Mesenchymal stem cell (in vitro differentiated cells and primary cell): Measurements from ENCODE around the gene SRGAP1.
A peak's percentile ranks its signal among the peaks of the same experiment; 100 is the strongest.

ENCODE experiments used
- DNase-seq: peaks from one replicate; pipeline ENCODE4 v3.0.0-alpha.2; 2013
- H2AFZ ChIP-seq: one replicate; pipeline ENCODE4 v1.6.1; 2013; ENCODE audit warnings: low read depth, mild to moderate bottlenecking, control low read depth, inconsistent platforms, low read length, moderate library complexity
- H2AK5ac ChIP-seq: 2 replicates; pipeline ENCODE4 v1.6.1; 2013; ENCODE audit warnings: low read length, moderate library complexity, mild to moderate bottlenecking, inconsistent platforms; ENCODE audit not compliant: severe bottlenecking
- H2BK120ac ChIP-seq: one replicate; pipeline ENCODE4 v1.6.1; 2013; ENCODE audit warnings: low read depth, mild to moderate bottlenecking, inconsistent platforms, low read length, moderate library complexity
- H2BK12ac ChIP-seq, 2 experiments: one replicate each; pipeline ENCODE4 v1.6.1; 2013; ENCODE audit warnings: inconsistent platforms in 2 of 2, low read length in 2 of 2, mild to moderate bottlenecking in 2 of 2, moderate library complexity in 2 of 2, control low read depth in 1 of 2
- H2BK15ac ChIP-seq: one replicate; pipeline ENCODE4 v1.6.1; 2013; ENCODE audit warnings: mild to moderate bottlenecking, low read depth, inconsistent platforms; ENCODE audit not compliant: poor library complexity, severe bottlenecking
- H2BK5ac ChIP-seq: 2 replicates; pipeline ENCODE4 v1.6.1; 2013; ENCODE audit warnings: low read depth, mild to moderate bottlenecking, low read length, control low read depth, inconsistent platforms; ENCODE audit not compliant: poor library complexity, severe bottlenecking
- H3K14ac ChIP-seq, 2 experiments: one replicate each; pipeline ENCODE4 v1.6.1; 2013; ENCODE audit warnings: inconsistent platforms in 2 of 2, low read length in 2 of 2, control low read depth in 1 of 2, mild to moderate bottlenecking in 1 of 2, moderate library complexity in 1 of 2
- H3K18ac ChIP-seq, 2 experiments: one replicate each; pipeline ENCODE4 v1.6.1; 2013; ENCODE audit warnings: inconsistent platforms in 2 of 2, low read length in 2 of 2, control low read depth in 1 of 2, low read depth in 1 of 2, mild to moderate bottlenecking in 1 of 2
- H3K23ac ChIP-seq, 2 experiments: one replicate each; pipeline ENCODE4 v1.6.1; 2013; ENCODE audit warnings: inconsistent platforms in 2 of 2, low read length in 2 of 2, mild to moderate bottlenecking in 2 of 2, moderate library complexity in 2 of 2, control low read depth in 1 of 2
- H3K27ac ChIP-seq: 2 replicates; pipeline ENCODE4 v1.5.1; 2013; ENCODE audit warnings: mild to moderate bottlenecking, moderate library complexity, low read length, control low read depth, inconsistent platforms; ENCODE audit not compliant: poor library complexity, severe bottlenecking
- H3K27me3 ChIP-seq, 2 experiments: 2 replicates each; pipeline versions ENCODE4 v1.6.1 to v1.7.0; 2013; ENCODE audit warnings: low read length in 2 of 2, mild to moderate bottlenecking in 2 of 2, moderate library complexity in 2 of 2, control low read depth in 1 of 2, inconsistent platforms in 1 of 2; ENCODE audit not compliant: control insufficient read depth in 1 of 2, insufficient read depth in 1 of 2
- H3K36me3 ChIP-seq, 2 experiments: 2 replicates each; pipeline versions ENCODE4 v1.6.1 to v1.7.0; 2013; ENCODE audit warnings: low read length in 2 of 2, control low read depth in 1 of 2, inconsistent platforms in 1 of 2, low read depth in 1 of 2, mild to moderate bottlenecking in 1 of 2; ENCODE audit not compliant: insufficient read depth in 2 of 2, control insufficient read depth in 1 of 2
- H3K4ac ChIP-seq, 2 experiments: one replicate each; pipeline ENCODE4 v1.6.1; 2013; ENCODE audit warnings: inconsistent platforms in 2 of 2, low read length in 2 of 2, mild to moderate bottlenecking in 2 of 2, moderate library complexity in 2 of 2, control low read depth in 1 of 2, low read depth in 1 of 2
- H3K4me1 ChIP-seq: 2 replicates; pipeline ENCODE4 v1.6.1; 2013; ENCODE audit warnings: low read depth, low read length, control low read depth; ENCODE audit not compliant: control insufficient read depth, insufficient read depth
- H3K4me2 ChIP-seq: 2 replicates; pipeline ENCODE4 v1.6.1; 2013; ENCODE audit warnings: low read length, mild to moderate bottlenecking, inconsistent platforms; ENCODE audit not compliant: poor library complexity, severe bottlenecking
- H3K4me3 ChIP-seq, 2 experiments: 2 replicates each; pipeline versions ENCODE4 v1.5.1 to v1.7.0; 2013; ENCODE audit warnings: low read length in 2 of 2, mild to moderate bottlenecking in 2 of 2, control low read depth in 1 of 2, low read depth in 1 of 2; ENCODE audit not compliant: insufficient read depth in 1 of 2
- H3K79me1 ChIP-seq: replicated peaks from 2 replicates; pipeline ENCODE4 v1.6.1; 2013; ENCODE audit warnings: mild to moderate bottlenecking, control low read depth, low read length, inconsistent platforms; ENCODE audit not compliant: poor library complexity, severe bottlenecking
- H3K9ac ChIP-seq: 2 replicates; pipeline ENCODE4 v1.7.0; 2013; ENCODE audit warnings: mild to moderate bottlenecking, low read length, moderate library complexity
- H3K9me3 ChIP-seq: 2 replicates; pipeline ENCODE4 v1.7.0; 2013; ENCODE audit warnings: mild to moderate bottlenecking, low read length; ENCODE audit not compliant: control insufficient read depth
- H4K8ac ChIP-seq: one replicate; pipeline ENCODE4 v1.6.1; 2013; ENCODE audit warnings: inconsistent platforms, mild to moderate bottlenecking, low read length, moderate library complexity
- H4K91ac ChIP-seq: one replicate; pipeline ENCODE4 v1.6.1; 2013; ENCODE audit warnings: mild to moderate bottlenecking, low read length, inconsistent platforms
- WGBS: methylation state at CpG from one replicate; pipeline ENCODE4 v1.1.7; 2013; ENCODE audit warnings: mixed read lengths; 5-methylcytosine and 5-hydroxymethylcytosine counted together

SRGAP1 gene

GRCh38 chr12:64145226-64145625 is 300.7 kb downstream of the SRGAP1 start:
- Histone ChIP-seq H3K27me3 (no peaks in the 10 kb centered on the region), H4K91ac (no peak overlapping the region), H2AFZ (no peak overlapping the region), H2BK15ac (no peak overlapping the region), H2BK5ac (no peak overlapping the region), H3K18ac (no peak overlapping the region), H3K4me1 (peaks cover 6% of the 10 kb centered on the region), H3K4me2 (no peak overlapping the region), H2AK5ac (no peak overlapping the region), H2BK120ac (no peak overlapping the region), H3K4me3 (no peak overlapping the region), H3K79me1 (peaks cover 18% of the 10 kb centered on the region), H3K36me3 (peaks cover 27 to 76% of the 10 kb centered on the region in 2 experiments), H2BK12ac (no peak overlapping the region), H3K14ac (no peak overlapping the region), H3K23ac (no peak overlapping the region), H3K27ac (no peak overlapping the region), H3K4ac (no peak overlapping the region), H3K9ac (no peak overlapping the region), H3K9me3 (no peaks in the 10 kb centered on the region), H4K8ac (peak overlapping the region; percentile 21)
- WGBS, result 77% methylated on average over 5 of the region's 5 CpGs
- no peak for DNase-seq

- Histone ChIP-seq H3K9me3 (no peaks in the 10 kb centered on the region), H3K23ac (no peak overlapping the region), H3K79me1 (peaks cover 17% of the 10 kb centered on the region), H3K27me3 (no peaks in the 10 kb centered on the region), H2BK5ac (no peak overlapping the region), H3K18ac (no peak overlapping the region), H4K91ac (no peak overlapping the region), H3K4me1 (peaks cover 6% of the 10 kb centered on the region), H2AK5ac (no peak overlapping the region), H2BK15ac (no peak overlapping the region), H3K36me3 (peaks cover 23 to 85% of the 10 kb centered on the region in 2 experiments), H3K4me3 (no peak overlapping the region), H3K14ac (no peak overlapping the region), H3K4me2 (no peak overlapping the region), H2BK12ac (no peak overlapping the region), H4K8ac (no peak overlapping the region), H3K4ac (no peak overlapping the region), H2BK120ac (no peak overlapping the region), H3K9ac (peak overlapping the region; percentile 50), H2AFZ (no peak overlapping the region), H3K27ac (no peak overlapping the region)
- DNase-seq, result no peak
- WGBS, result 82% methylated on average over 15 of the region's 21 CpGs
Measured at GRCh38 chr12:64147011-64147631, 302.6 kb downstream of the SRGAP1 start.

- no peak overlapping the region for H3K14ac ChIP-seq
- no peak overlapping the region for H4K91ac ChIP-seq
- no peak overlapping the region for H3K4me2 ChIP-seq
- H3K4me3 ChIP-seq, result no peak overlapping the region
- peaks cover 17 to 83% of the 10 kb centered on the region in 2 experiments for H3K36me3 ChIP-seq
- H3K23ac ChIP-seq, result no peak overlapping the region
- no peak overlapping the region for H2BK120ac ChIP-seq
- H3K9me3 ChIP-seq, result no peaks in the 10 kb centered on the region
- H2AK5ac ChIP-seq, result no peak overlapping the region
- no peak overlapping the region for H3K18ac ChIP-seq
- H3K79me1 ChIP-seq, result peaks cover 13% of the 10 kb centered on the region
- no peak overlapping the region for H2AFZ ChIP-seq
- no peak overlapping the region for H2BK12ac ChIP-seq
- no peak overlapping the region for H2BK15ac ChIP-seq
- H3K4ac ChIP-seq, result no peak overlapping the region
- DNase-seq, result no peak
- H3K9ac ChIP-seq, result peak overlapping the region; percentile 50
- H4K8ac ChIP-seq, result no peak overlapping the region
- H2BK5ac ChIP-seq, result no peak overlapping the region
- no peaks in the 10 kb centered on the region for H3K27me3 ChIP-seq
- 100% methylated on average over 1 of the region's 2 CpGs for WGBS
- H3K4me1 ChIP-seq, result peaks cover 4% of the 10 kb centered on the region
- H3K27ac ChIP-seq, result no peak overlapping the region
Measured at GRCh38 chr12:64147875-64148274, 303.4 kb downstream of the SRGAP1 start.

- Histone ChIP-seq H2BK120ac (no peak overlapping the region), H3K9me3 (no peaks in the 10 kb centered on the region)
- 97% methylated on average over 1 of the region's 2 CpGs for WGBS
Measured at GRCh38 chr12:64154677-64155076, 310.2 kb downstream of the SRGAP1 start.

More at GRCh38 chr12:64154677-64155076, 310.2 kb downstream of the SRGAP1 start:
- H3K14ac ChIP-seq, result no peak overlapping the region
- H3K27me3 ChIP-seq, result no peaks in the 10 kb centered on the region
- no peak overlapping the region for H3K4me3 ChIP-seq
- H2BK5ac ChIP-seq, result no peak overlapping the region
- H3K79me1 ChIP-seq, result peaks cover 3% of the 10 kb centered on the region
- H3K36me3 ChIP-seq, result peaks cover 3 to 29% of the 10 kb centered on the region in 2 experiments
- no peak overlapping the region for H2AK5ac ChIP-seq
- no peak overlapping the region for H3K4me2 ChIP-seq
- H3K18ac ChIP-seq, result no peak overlapping the region
- H3K27ac ChIP-seq, result no peak overlapping the region
- H4K8ac ChIP-seq, result no peak overlapping the region
- no peaks in the 10 kb centered on the region for H3K4me1 ChIP-seq
- H3K4ac ChIP-seq, result no peak overlapping the region
- H2BK15ac ChIP-seq, result no peak overlapping the region
- H3K9ac ChIP-seq, result no peak overlapping the region
- H2BK12ac ChIP-seq, result no peak overlapping the region
- no peak for DNase-seq
- no peak overlapping the region for H3K23ac ChIP-seq
- no peak overlapping the region for H4K91ac ChIP-seq
- H2AFZ ChIP-seq, result no peak overlapping the region
